Heart left ventricle (tissue), 13 donors: ENCODE results near the gene SLC22A23.

Experiments used
- CTCF ChIP-seq, 12 donors: fragments of 200-600 bp; sonication (generic) in 4 of 12; IDR thresholded peaks; one replicate each; pipeline versions ENCODE4 v1.5.0 to v1.8.0; 2018 to 2022; ENCODE audit warnings: antibody characterized with exemption in 12 of 12, mild to moderate bottlenecking in 5 of 12
- POLR2A ChIP-seq, 2 donors: fragments of 450-650 bp; IDR thresholded peaks; one replicate each; pipeline ENCODE4 v1.6.1; 2017; ENCODE audit warnings: antibody characterized with exemption in 2 of 2, mild to moderate bottlenecking in 2 of 2, moderate library complexity in 2 of 2
- donor health status: ischemic (EF 13 %, LVEDD 7.1; RV severe dilation, severe dysfunction).
- donor health status: DM: no; HTN: yes; CAD: no.
- donor health status: DM: no; HTN: no; CAD: no.
- donor health status: ischemic (EF 25% LVEDD 6.9; RV normal size, moderate dysfunction).
- donor health status: ischemic (EF 25% LVEDD 5.7; RV mildly dilated, moderate dysfunction).
- donor health status: ischemic (EF 35%, LVEDD 5.7; RV mildly dilated, moderate dysfunction).
- donor health status: nonischemic (EF 11% LVEDD 7.7; RV severe dilation, severe dysfunction).
- donor health status: DM: yes; HTN: yes; CAD: no.
- donor health status: PGD.
- donor health status: ischemic (EF 29% LVEDD 5.4; RV normal size, mild dysfunction).
- donor health status: nonischemic (EF 23%, LVEDD 6.1; RV moderate dilation, normal function).

DNA sequence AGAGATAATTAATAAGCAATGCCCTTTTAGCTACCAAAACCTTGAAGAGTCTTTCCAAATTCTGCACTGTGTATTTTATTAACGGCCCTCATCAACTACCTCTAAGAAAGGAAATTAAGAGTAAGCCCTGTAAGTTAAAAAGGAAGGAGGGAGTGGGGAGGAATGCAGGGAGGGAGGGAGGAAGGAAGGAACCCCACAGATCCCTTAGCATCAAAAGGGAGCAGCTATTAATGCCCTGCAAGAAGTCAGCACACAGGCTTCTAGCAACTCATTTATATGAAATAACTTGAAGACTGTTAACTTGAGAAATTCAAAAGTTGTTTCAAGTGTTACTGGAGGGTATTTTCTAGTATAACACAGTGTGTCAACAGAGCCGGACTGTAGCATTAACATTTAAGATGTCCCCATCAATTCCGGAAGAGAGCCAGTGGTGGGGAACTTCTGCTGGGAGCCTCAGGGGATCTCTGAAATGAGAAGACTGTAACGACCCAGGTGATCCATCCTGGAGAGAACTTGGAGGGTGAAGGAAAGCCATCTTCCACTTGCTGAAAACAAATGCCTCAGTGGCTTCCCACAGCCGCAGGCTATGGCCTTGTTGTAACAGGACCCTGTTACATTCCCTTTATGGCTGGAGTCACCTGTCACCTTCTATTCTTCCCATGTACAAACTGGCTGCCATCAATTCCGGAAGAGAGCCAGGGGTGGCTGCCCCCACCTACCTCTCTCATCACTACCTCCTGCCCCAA is 33.2 kb downstream of the SLC22A23 start:
- TF ChIP-seq POLR2A (IDR thresholded peaks at IDR 0.05) (no peak), CTCF (IDR thresholded peaks at IDR 0.05) (no peak)
